Islet precursor cell (in vitro differentiated cells): ENCODE data around the gene HSPA4L.

Source experiments
- DNase-seq: peaks from one replicate; pipeline ENCODE4 v3.0.0-alpha.2; 2018

Gene HSPA4L

GRCh38 chr4:127782275-127783025, at the start of gene HSPA4L:
Gene HSPA4L (plus strand): TSS chr4:127782322. CDS start chr4:127782551, 229 bp downstream.
- DNase-seq = peak; percentile 60

GRCh38 chr4:127732623-127733328, 49.3 kb upstream of the HSPA4L start:
- DNase-seq = no peak

DNA sequence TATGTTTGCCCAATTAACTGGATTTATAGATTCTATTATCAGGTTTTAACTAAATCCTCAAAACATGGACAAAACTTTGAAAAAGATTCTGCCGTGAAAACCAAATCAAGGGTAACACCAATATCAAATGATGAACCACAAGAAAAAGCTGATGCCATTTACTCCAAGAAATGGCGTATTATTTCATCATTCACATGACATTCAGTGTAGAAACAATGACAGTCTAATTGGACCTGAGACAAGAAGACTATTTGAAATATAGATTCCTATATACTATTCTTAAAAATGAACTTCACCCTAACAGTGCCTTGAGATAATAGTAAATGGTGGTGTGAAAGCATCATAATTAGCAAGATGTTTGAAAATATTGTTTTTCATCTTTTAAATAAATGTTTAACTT, 47.1 kb upstream of the HSPA4L start:
- DNase-seq = no peak

GRCh38 chr4:127737295-127737694, 44.8 kb upstream of the HSPA4L start:
- DNase-seq = no peak

GRCh38 chr4:127741247-127741646, 40.9 kb upstream of the HSPA4L start:
- no peak for DNase-seq

DNA sequence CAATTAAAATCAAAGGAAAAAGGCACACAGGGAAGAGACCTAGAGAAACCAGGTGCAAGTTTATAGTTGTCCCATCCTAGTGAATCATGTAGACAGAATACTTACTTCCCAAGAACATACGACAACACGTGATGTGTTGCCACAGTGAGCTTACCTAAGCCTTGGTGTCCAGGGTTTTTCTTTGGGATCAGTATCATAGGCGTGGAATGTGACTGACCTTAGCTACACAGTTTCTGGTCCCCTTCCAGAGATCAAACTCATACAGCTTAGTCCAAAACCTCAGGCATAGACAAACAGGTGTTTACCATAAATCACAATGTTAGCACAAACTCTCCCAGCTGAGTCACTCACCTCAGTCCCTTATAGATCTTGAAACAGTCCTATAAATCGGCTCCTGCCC, 34.2 kb upstream of the HSPA4L start:
- no peak for DNase-seq

- DNase-seq = no peak
Observed at GRCh38 chr4:127748957-127749356, 33.2 kb upstream of the HSPA4L start.

DNA sequence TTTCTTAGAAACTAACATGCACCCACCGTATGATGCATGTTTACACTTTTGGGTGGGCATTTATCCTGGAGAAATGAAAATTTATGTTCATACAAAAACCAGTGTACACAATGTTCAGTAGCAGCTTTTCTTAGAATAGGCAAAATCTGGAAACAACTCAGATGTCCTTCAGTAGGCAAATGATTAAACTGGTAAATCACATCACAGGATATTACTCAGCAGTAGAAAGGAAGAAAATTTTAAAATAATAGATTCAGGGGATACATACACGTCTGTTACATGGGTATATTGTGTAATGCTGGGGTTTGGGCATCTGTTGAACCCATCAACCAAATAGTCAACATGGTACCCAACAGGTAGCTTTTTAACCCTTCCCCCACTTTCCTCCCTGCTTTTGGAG, 25.2 kb upstream of the HSPA4L start:
- no peak for DNase-seq

DNA sequence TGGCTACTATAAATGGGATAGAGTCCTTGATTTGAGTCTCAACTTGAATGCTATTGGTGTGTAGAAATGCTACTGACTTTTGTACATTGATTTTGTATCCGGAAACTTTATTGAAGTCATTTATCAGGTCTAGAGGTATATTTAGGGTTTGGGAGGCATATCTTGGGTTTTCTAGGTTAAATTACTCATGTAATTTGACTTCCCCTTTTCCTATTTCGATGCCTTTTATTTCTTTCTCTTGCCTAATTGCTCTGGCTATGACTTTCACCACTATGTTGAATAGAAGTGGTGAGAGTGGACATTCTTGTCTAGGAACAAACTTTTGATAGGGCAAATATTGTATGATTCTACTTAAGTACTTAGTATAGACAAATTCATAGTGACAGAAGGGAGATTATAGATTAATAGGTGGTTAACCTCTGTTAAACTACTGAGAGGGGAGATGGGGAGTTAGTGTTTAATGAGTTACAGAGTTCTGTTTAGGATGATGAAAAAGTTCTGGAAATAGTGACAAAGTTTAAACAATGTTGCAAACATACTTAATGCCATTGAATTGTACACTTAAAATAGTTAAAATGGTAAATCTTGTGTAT, 22.8 kb upstream of the HSPA4L start:
- DNase-seq = no peak

- DNase-seq = no peak
Observed at GRCh38 chr4:127759893-127760292, 22.2 kb upstream of the HSPA4L start.

DNA sequence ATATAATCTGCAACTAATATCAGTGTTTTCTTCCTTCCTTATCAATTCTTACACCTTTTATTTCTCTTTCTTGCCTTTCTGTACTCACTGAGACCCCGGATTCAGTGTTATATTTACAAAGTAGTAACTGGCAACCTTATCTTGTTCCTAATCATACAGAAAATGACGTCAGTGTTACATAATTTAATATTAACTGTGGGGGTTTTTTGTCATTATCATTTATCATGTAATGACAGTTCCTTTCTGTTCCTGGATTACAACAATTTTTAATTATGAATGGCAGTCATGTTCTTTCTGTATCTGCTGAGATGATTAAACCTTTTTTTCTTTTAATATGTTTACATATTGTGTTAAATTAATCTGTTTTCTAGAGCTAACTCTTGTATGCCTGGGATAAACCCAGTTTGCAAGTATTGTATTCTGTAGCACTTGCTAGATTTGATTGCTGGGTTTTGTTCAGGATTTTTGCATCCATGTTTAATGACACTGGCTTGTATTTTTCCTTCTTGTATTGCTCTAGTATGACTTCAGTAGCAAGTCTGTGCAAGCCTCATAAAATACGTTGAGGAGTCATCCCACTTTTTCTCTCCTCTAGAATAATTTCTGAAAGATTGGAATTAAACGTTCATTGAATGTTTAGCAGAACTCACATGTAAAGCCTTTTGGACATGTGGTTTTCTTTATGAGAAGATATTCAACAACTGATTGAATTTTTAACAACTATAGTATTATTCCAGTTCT, 10.4 kb upstream of the HSPA4L start:
- no peak for DNase-seq

DNA sequence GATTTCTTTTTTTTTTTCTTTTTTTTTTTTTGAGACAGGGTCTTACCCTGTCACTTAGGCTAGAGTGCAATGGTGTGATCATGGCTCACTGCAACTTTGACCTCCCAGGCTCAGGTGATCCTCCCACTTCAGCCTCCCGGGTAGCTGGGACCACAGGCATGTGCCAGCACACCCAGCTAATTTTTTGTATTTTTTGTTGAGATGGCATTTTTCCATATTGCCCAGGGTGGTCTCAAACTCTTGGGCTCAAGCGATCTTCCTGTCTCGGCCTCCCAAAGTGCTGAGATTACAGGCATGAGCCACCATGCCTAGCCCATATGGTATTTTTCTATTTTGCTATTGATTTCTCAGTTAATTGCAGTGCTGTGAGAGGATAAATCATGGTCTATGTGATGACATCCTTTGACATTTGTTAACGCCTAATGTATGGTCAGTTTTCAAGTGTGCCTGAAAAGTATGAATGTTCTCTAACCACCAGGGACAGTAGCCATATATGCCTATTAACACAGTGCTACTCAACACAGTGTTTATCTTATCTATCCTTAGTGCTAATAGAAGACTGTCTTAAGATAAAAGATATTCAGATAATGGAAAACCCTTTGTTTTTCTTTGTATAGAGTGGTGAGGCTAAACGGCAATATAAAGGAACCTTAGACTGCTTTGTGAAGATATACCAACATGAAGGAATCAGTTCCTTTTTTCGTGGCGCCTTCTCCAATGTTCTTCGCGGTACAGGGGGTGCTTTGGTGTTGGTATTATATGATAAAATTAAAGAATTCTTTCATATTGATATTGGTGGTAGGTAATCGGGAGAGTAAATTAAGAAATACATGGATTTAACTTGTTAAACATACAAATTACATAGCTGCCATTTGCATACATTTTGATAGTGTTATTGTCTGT, 9.1 kb upstream of the HSPA4L start:
- DNase-seq = no peak

- DNase-seq = no peak
Observed at GRCh38 chr4:127775843-127776242, 6.3 kb upstream of the HSPA4L start.

GRCh38 chr4:127776620-127777019, 5.5 kb upstream of the HSPA4L start:
- DNase-seq = no peak

- no peak for DNase-seq
Observed at GRCh38 chr4:127777487-127777886, 4.6 kb upstream of the HSPA4L start.

GRCh38 chr4:127778102-127778501, 4.0 kb upstream of the HSPA4L start:
- DNase-seq = peak; percentile 52

- no peak for DNase-seq
Observed at GRCh38 chr4:127780598-127780997, 1.5 kb upstream of the HSPA4L start.

- peak; percentile 52 for DNase-seq
Observed at GRCh38 chr4:127781300-127782024, 660 bp upstream of the HSPA4L start.

- peak; percentile 94 for DNase-seq
Observed at GRCh38 chr4:127782025-127782274, 172 bp upstream of the HSPA4L start.

DNA sequence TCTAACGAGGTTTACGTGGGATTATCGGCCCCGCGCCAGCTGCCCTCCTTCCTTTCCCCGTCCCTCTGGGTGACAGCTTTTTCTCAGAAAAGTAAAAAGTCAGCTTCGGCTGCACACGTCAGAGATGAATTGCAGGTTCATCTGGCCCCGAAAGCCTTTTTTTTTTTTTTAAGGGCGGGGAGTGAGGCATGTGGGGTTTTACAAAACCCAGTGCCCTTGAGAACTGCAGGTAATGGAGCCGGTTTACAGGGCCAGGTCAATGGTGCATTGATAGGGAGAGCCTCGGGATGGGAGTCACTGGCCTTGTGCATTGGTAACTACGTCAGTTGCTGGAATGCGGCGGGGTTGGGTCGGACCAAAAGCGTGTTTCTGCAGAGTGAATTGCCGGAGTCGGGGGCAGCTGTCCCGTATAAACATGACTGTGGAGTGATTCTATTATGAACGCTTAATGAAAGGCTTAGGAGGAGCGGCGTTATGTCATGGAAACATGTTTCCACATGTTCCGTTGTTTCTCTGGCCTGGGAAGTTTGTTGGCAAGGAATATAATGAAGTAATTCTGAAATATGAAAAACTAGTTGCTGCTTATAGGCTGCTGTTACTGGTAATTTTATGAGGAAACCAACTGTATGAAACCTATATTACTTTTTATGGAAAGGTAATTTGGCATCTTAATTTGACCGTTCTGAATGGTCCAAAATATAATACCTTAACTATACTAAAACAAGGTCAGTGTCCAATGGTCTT, 1.1 kb downstream of the HSPA4L start:
- peak; percentile 87 for DNase-seq
